HFFc6 (cell line): Measurements from ENCODE around the gene CSF1R. TPM values are rescaled to one million over a fixed set of nuclear protein-coding genes. Genes with fewer than 3 reads are reported as not detected.

ENCODE experiments used
- DNase-seq: peaks from one replicate; pipeline ENCODE4 v3.0.0-alpha.2; 2018
- H3K27ac Mint-ChIP-seq: 2 replicates; pipeline ENCODE4 v1.8.0; 2020; ENCODE audit warnings: mild to moderate bottlenecking, mixed read lengths
- H3K27me3 Mint-ChIP-seq: 2 replicates; pipeline ENCODE4 v1.8.0; 2021; ENCODE audit warnings: mild to moderate bottlenecking, moderate library complexity, mixed read lengths; ENCODE audit not compliant: insufficient read depth
- H3K36me3 Mint-ChIP-seq: 2 replicates; pipeline ENCODE4 v1.8.0; 2021; ENCODE audit warnings: low read depth, mixed read lengths
- H3K4me1 Mint-ChIP-seq: 2 replicates; pipeline ENCODE4 v1.8.0; 2020; ENCODE audit warnings: low read depth, mixed read lengths
- H3K4me3 Mint-ChIP-seq: 2 replicates; pipeline ENCODE4 v1.8.0; 2020; ENCODE audit warnings: mild to moderate bottlenecking, moderate library complexity, mixed read lengths
- H3K9me3 Mint-ChIP-seq: 2 replicates; pipeline ENCODE4 v1.8.0; 2020; ENCODE audit warnings: mild to moderate bottlenecking, mixed read lengths
- CTCF ChIP-seq: fragments of 200-600 bp; sonication (generic); IDR thresholded peaks from 2 replicates; pipeline ENCODE4 v1.5.0; 2021; ENCODE audit warnings: antibody characterized with exemption, mild to moderate bottlenecking
- total RNA-seq, 6 experiments: library from RNA; stranded (reverse); fragmentation: NEBNext Ultra II Directional; extraction: Animal tissue kit (Norgen Biotek cat#: 25700); gene quantifications; 2 replicates in 1 of 6; 3 replicates in 5 of 6; pipeline ENCODE4 v1.2.3, GENCODE V29; 2021

Gene CSF1R
- total RNA-seq, 6 experiments from 2014 or later: 0.26 to 1.5 (median 0.78) TPM

- no peak overlapping the region for H3K4me3 Mint-ChIP-seq
- H3K9me3 Mint-ChIP-seq: no peaks in the 10 kb centered on the region
- DNase-seq: no peak
- H3K36me3 Mint-ChIP-seq: peaks cover 14% of the 10 kb centered on the region
- H3K27ac Mint-ChIP-seq: peak overlapping the region; percentile 48; the same call in 1 of the 2 replicates
- TF ChIP-seq CTCF: no peak
- peaks cover 17% of the 10 kb centered on the region for H3K4me1 Mint-ChIP-seq
- H3K27me3 Mint-ChIP-seq: peaks cover 10% of the 10 kb centered on the region
Measured at GRCh38 chr5:150120062-150120441, 33.7 kb upstream of the CSF1R start.

DNA sequence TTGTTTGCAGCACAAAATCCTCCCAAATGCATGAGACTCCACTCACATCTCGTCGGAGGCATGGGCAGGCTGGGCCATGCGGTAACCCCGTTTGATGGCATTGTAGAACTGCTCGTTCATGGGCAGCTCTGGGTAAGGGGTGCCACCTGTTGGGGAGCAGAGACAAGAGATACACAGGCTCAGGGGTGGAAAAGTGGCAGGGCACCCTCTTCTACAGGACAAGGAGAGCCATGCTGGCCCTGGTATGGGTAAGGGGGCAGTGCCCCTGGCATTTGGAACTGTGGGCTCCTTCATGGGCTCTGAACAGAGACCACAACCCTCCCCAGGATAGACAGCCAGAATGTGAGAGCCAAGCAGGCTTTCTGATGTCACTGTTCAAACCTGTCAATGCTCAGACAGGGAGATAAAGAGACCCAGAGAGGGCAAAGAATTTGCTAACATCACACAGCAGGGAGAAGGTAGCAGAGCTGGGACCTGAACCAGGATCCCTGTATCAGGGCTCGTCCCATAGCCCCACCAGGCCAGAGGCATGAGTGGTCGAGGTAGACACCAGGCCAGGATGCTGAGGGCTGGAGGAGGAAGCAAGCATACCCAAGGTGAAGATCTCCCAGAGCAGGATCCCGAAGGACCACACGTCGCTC lies 33.2 kb upstream of the CSF1R start:
- Mint-ChIP-seq H3K27ac (0 out of 2 replicates have a peak overlapping the region, but pooled peaks have one; percentile 7), H3K27me3 (peaks cover 12% of the 10 kb centered on the region), H3K4me3 (no peak overlapping the region), H3K36me3 (peaks cover 11% of the 10 kb centered on the region), H3K4me1 (peaks cover 17% of the 10 kb centered on the region), H3K9me3 (no peaks in the 10 kb centered on the region)
- no peak for DNase-seq
- TF ChIP-seq CTCF: peak; percentile 11; the same call in 1 of the 2 replicates

GRCh38 chr5:150118561-150119229 lies 32.3 kb upstream of the CSF1R start:
- DNase-seq: no peak
- Mint-ChIP-seq H3K4me1 (peaks cover 20% of the 10 kb centered on the region), H3K36me3 (peaks cover 11% of the 10 kb centered on the region), H3K27me3 (peaks cover 13% of the 10 kb centered on the region), H3K27ac (peak overlapping the region; percentile 33; the same call in 1 of the 2 replicates), H3K4me3 (no peak overlapping the region), H3K9me3 (no peaks in the 10 kb centered on the region)
- no peak for TF ChIP-seq CTCF

DNA sequence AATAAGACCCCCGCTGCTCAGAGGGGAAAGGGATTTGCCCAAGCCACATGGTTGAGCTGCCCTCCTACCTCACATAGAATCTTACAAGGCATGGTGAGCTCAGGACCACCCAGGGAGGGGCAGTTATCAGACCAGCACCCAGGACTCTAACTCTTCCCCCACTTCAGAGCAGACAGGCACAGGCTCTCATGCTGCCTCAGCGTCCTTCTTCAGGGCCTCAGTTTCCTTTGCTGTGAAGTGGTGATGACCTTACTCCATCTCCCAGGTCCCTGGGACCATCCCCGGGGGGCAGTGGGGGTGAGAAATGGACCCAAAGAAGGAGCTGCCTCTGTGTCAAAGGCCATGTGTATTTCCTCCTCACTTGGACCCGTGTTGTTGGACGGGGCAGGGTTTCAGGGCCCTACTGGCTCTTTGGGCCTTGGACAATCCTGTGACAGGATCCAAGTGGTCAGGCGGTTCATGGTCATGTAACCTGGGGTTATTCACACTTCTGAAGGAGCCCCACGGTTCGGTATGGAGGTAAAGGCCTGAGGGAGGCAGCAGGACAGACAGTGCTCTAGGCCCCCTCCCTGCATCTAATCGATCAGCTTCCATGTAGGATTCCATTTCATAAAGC lies 31.7 kb upstream of the CSF1R start:
- no peak overlapping the region; the same call in 1 of the 2 replicates for H3K27ac Mint-ChIP-seq

More for the DNA sequence above, 31.7 kb upstream of the CSF1R start:
- Mint-ChIP-seq H3K27me3 (peaks cover 16% of the 10 kb centered on the region), H3K36me3 (peaks cover 11% of the 10 kb centered on the region), H3K4me1 (peaks cover 26% of the 10 kb centered on the region), H3K4me3 (no peak overlapping the region), H3K9me3 (no peaks in the 10 kb centered on the region)
- no peak for TF ChIP-seq CTCF
- no peak for DNase-seq
